Ecto neural progenitor cell (in vitro differentiated cells): Measurements from ENCODE around the gene MAP2.

Experiments
- DNase-seq: peaks from one replicate; pipeline ENCODE4 v3.0.0-alpha.2; 2018; ENCODE audit warnings: low spot score

Gene MAP2

GRCh38 chr2:209721497-209721896 is 297.6 kb downstream of the MAP2 start:
- no peak for DNase-seq

GRCh38 chr2:209726311-209726710 is 302.5 kb downstream of the MAP2 start:
- no peak for DNase-seq

- no peak for DNase-seq
Observed at GRCh38 chr2:209727077-209727476, 303.2 kb downstream of the MAP2 start.

- DNase-seq = no peak
Observed at GRCh38 chr2:209734805-209735204, 311.0 kb downstream of the MAP2 start.

GRCh38 chr2:209741953-209742352 is 318.1 kb downstream of the MAP2 start:
- no peak for DNase-seq

GRCh38 chr2:209753020-209753419 is 329.2 kb downstream of the MAP2 start:
- DNase-seq = no peak

GRCh38 chr2:209757163-209757562 is 333.3 kb downstream of the MAP2 start:
- no peak for DNase-seq

- DNase-seq = no peak
Observed at GRCh38 chr2:209761566-209761965, 337.7 kb downstream of the MAP2 start.

- no peak for DNase-seq
Observed at GRCh38 chr2:209762563-209762962, 338.7 kb downstream of the MAP2 start.

- no peak for DNase-seq
Observed at GRCh38 chr2:209763106-209763505, 339.3 kb downstream of the MAP2 start.

GRCh38 chr2:209766613-209767012 is 342.8 kb downstream of the MAP2 start:
- DNase-seq = no peak

- no peak for DNase-seq
Observed at GRCh38 chr2:209767316-209767715, 343.5 kb downstream of the MAP2 start.

- no peak for DNase-seq
Observed at GRCh38 chr2:209768557-209768956, 344.7 kb downstream of the MAP2 start.

GRCh38 chr2:209771474-209772289 is 347.8 kb downstream of the MAP2 start, which contains the start of gene UNC80:
UNC80 (plus strand) TSS chr2:209771832; CDS start chr2:209772073, 241 bp downstream.
- DNase-seq = peak; percentile 92

- no peak for DNase-seq
Observed at GRCh38 chr2:209772290-209772685, 348.4 kb downstream of the MAP2 start.

GRCh38 chr2:209773377-209773776 is 349.5 kb downstream of the MAP2 start:
- DNase-seq = no peak
